IMR-90 (cell line): ENCODE measurements around the gene CHN1. TPM values are rescaled to one million over a fixed set of nuclear protein-coding genes. Genes with fewer than 3 reads are reported as not detected.

ENCODE experiments used
- ATAC-seq: fragments of 200-7000 bp; cut with Tn5 transposase; 2 replicates; pipeline ENCODE4 v1.9.1; 2020; ENCODE audit warnings: low read depth, mild to moderate bottlenecking, moderate library complexity
- BruUV-seq: library from RNA; stranded (reverse); fragments of 400-500 nt; replicated peaks from 2 replicates; lab custom pipeline; 2021; lab: Mats Ljungman, UMichigan
- CTCF ChIA-PET: fragments of 300-600 bp; formaldehyde crosslinking; extraction: SDS; loops from one replicate; lab custom pipeline; 2021; ENCODE audit warnings: antibody characterized with exemption; lab: Yijun Ruan, JAX
- POLR2A ChIA-PET: fragments of 300-600 bp; sonication (Branson Sonifier 250); formaldehyde crosslinking; loops from one replicate; lab custom pipeline; 2022; ENCODE audit warnings: antibody characterized with exemption; ENCODE audit not compliant: unreplicated experiment; lab: Charles Lee
- DNase-seq: peaks from one replicate; pipeline ENCODE4 v3.0.0; 2013
- H2AFZ ChIP-seq: replicated peaks from 2 replicates; pipeline ENCODE3; 2013; ENCODE audit warnings: low read length, mild to moderate bottlenecking; ENCODE audit not compliant: poor library complexity
- H2AK5ac ChIP-seq: 2 replicates; pipeline ENCODE4 v1.6.1; 2013; ENCODE audit warnings: low read depth, low read length, inconsistent platforms
- H2AK9ac ChIP-seq: replicated peaks from 2 replicates; pipeline ENCODE3; 2013; ENCODE audit warnings: mild to moderate bottlenecking, low read depth, low read length, moderate library complexity; ENCODE audit not compliant: poor library complexity
- H2BK120ac ChIP-seq: 2 replicates; pipeline ENCODE4 v1.6.1; 2013; ENCODE audit warnings: low read depth, low read length, inconsistent platforms
- H2BK15ac ChIP-seq: 3 replicates; pipeline ENCODE4 v1.6.1; 2013; ENCODE audit warnings: low read depth, low read length, inconsistent platforms
- H2BK20ac ChIP-seq: 2 replicates; pipeline ENCODE4 v1.6.1; 2013; ENCODE audit warnings: low read depth, mild to moderate bottlenecking, inconsistent platforms, low read length, moderate library complexity
- H2BK5ac ChIP-seq: 2 replicates; pipeline ENCODE4 v1.6.1; 2013; ENCODE audit warnings: mild to moderate bottlenecking, low read depth, low read length, inconsistent platforms; ENCODE audit not compliant: poor library complexity, severe bottlenecking
- H3K14ac ChIP-seq: replicated peaks from 2 replicates; pipeline ENCODE4 v1.6.1; 2013; ENCODE audit warnings: low read depth, low read length, inconsistent platforms
- H3K18ac ChIP-seq: 2 replicates; pipeline ENCODE4 v1.6.1; 2013; ENCODE audit warnings: low read depth, low read length, control low read depth
- H3K23ac ChIP-seq: 2 replicates; pipeline ENCODE4 v1.6.1; 2013; ENCODE audit warnings: low read depth, low read length, inconsistent platforms
- H3K27ac ChIP-seq: 2 replicates; pipeline ENCODE4 v1.5.1; 2013; ENCODE audit warnings: mild to moderate bottlenecking, control low read depth, low read length; ENCODE audit not compliant: insufficient read depth
- H3K27me3 ChIP-seq: 2 replicates; pipeline ENCODE4 v1.6.1; 2013; ENCODE audit warnings: low read length; ENCODE audit not compliant: control insufficient read depth, insufficient read depth
- H3K36me3 ChIP-seq: 2 replicates; pipeline ENCODE4 v1.6.1; 2013; ENCODE audit warnings: low read length, mixed read lengths; ENCODE audit not compliant: control insufficient read depth, insufficient read depth
- H3K4ac ChIP-seq: 2 replicates; pipeline ENCODE4 v1.6.1; 2013; ENCODE audit warnings: low read depth, low read length, inconsistent platforms
- H3K4me1 ChIP-seq: 2 replicates; pipeline ENCODE4 v1.6.1; 2013; ENCODE audit warnings: low read length, mixed read lengths; ENCODE audit not compliant: control insufficient read depth, insufficient read depth
- H3K4me2 ChIP-seq: 2 replicates; pipeline ENCODE4 v1.6.1; 2013; ENCODE audit warnings: low read depth, mild to moderate bottlenecking, control low read depth, low read length, moderate library complexity
- H3K4me3 ChIP-seq: 2 replicates; pipeline ENCODE4 v1.5.1; 2013; ENCODE audit warnings: low read depth, mild to moderate bottlenecking, control low read depth, low read length, moderate library complexity; ENCODE audit not compliant: insufficient read depth
- H3K56ac ChIP-seq: 2 replicates; pipeline ENCODE4 v1.6.1; 2013; ENCODE audit warnings: low read length, inconsistent platforms; ENCODE audit not compliant: insufficient read depth; ENCODE audit errors: extremely low read depth
- H3K79me1 ChIP-seq, 2 experiments: 2 replicates each; pipeline ENCODE4 v1.6.1; 2013; ENCODE audit warnings: low read length in 2 of 2, inconsistent platforms in 1 of 2, low read depth in 1 of 2
- H3K9ac ChIP-seq: 2 replicates; pipeline ENCODE4 v1.6.1; 2013; ENCODE audit warnings: low read depth, low read length, control low read depth
- H3K9me1 ChIP-seq: 2 replicates; pipeline ENCODE4 v1.6.1; 2013; ENCODE audit warnings: low read length, inconsistent platforms; ENCODE audit not compliant: insufficient read depth
- H3K9me3 ChIP-seq: 2 replicates; pipeline ENCODE4 v1.6.1; 2013; ENCODE audit warnings: low read length; ENCODE audit not compliant: control insufficient read depth, insufficient read depth
- H4K20me1 ChIP-seq: 2 replicates; pipeline ENCODE4 v1.6.1; 2013; ENCODE audit warnings: low read length, inconsistent platforms; ENCODE audit not compliant: insufficient read depth
- H4K5ac ChIP-seq: 2 replicates; pipeline ENCODE4 v1.6.1; 2013; ENCODE audit warnings: mild to moderate bottlenecking, low read depth, low read length, control low read depth
- H4K8ac ChIP-seq, 2 experiments: 2 replicates each; pipeline ENCODE4 v1.6.1; 2013; ENCODE audit warnings: low read depth in 2 of 2, low read length in 2 of 2, control low read depth in 1 of 2, inconsistent platforms in 1 of 2
- H4K91ac ChIP-seq: 2 replicates; pipeline ENCODE4 v1.6.1; 2013; ENCODE audit warnings: low read depth, low read length, inconsistent platforms; ENCODE audit not compliant: insufficient read depth
- CEBPB ChIP-seq: IDR thresholded peaks from 2 replicates; pipeline ENCODE4 v1.6.1; 2012; ENCODE audit warnings: low read depth, low read length, improper control_type of control experiment
- CHD1 ChIP-seq: IDR thresholded peaks from 2 replicates; pipeline ENCODE4 v1.6.1; 2012; ENCODE audit warnings: low read depth, low read length, improper control_type of control experiment
- CTCF ChIP-seq: conservative IDR thresholded peaks from 2 replicates; pipeline ENCODE4 v1.5.1; 2012; ENCODE audit warnings: mild to moderate bottlenecking, low read depth, low read length, improper control_type of control experiment
- FOS ChIP-seq: fragments of 150-350 bp; IDR thresholded peaks from 2 replicates; pipeline ENCODE4 v1.6.1; 2016; ENCODE audit warnings: low read depth, low read length
- MAFK ChIP-seq: IDR thresholded peaks from 2 replicates; pipeline ENCODE4 v1.6.1; 2012; ENCODE audit warnings: low read depth, low read length, improper control_type of control experiment
- MAZ ChIP-seq: IDR thresholded peaks from 2 replicates; pipeline ENCODE4 v1.6.1; 2012; ENCODE audit warnings: low read depth, mild to moderate bottlenecking, low read length, improper control_type of control experiment, moderate library complexity, borderline replicate concordance
- MXI1 ChIP-seq: IDR thresholded peaks from 2 replicates; pipeline ENCODE4 v1.6.1; 2012; ENCODE audit warnings: low read depth, mild to moderate bottlenecking, low read length, moderate library complexity, borderline replicate concordance
- RAD21 ChIP-seq: IDR thresholded peaks from 2 replicates; pipeline ENCODE4 v1.6.1; 2012; ENCODE audit warnings: low read length, improper control_type of control experiment
- RCOR1 ChIP-seq: IDR thresholded peaks from 2 replicates; pipeline ENCODE4 v1.6.1; 2012; ENCODE audit warnings: mild to moderate bottlenecking, low read length, improper control_type of control experiment; ENCODE audit not compliant: insufficient replicate concordance
- RFX5 ChIP-seq: IDR thresholded peaks from 2 replicates; pipeline ENCODE4 v1.8.0; 2012; ENCODE audit warnings: low read depth, mild to moderate bottlenecking, low read length, moderate library complexity
- SMC3 ChIP-seq: fragments of 150-350 bp; IDR thresholded peaks from 2 replicates; pipeline ENCODE4 v1.6.1; 2016; ENCODE audit warnings: low read depth, mild to moderate bottlenecking, antibody characterized with exemption, low read length, moderate library complexity
- WGBS, 2 experiments: methylation state at CpG; one replicate each; pipeline versions ENCODE4 v1.1.5 to v1.1.7; 2013; ENCODE audit warnings: missing lambda C conversion rate in 2 of 2; ENCODE audit not compliant: insufficient read length in 1 of 2; ENCODE audit errors: extremely low coverage in 2 of 2; 5-methylcytosine and 5-hydroxymethylcytosine counted together
- dilution Hi-C: fragments of 300-500 bp; cut with HindIII; formaldehyde crosslinking; loops from one replicate; pipeline ENCODE4 v1.14.3; 2018; ENCODE audit warnings: low sequenced_read_pairs; ENCODE audit not compliant: unreplicated experiment
- in situ Hi-C: fragments of 300-500 bp; cut with MboI; formaldehyde crosslinking; loops from 3 replicates; pipeline ENCODE4 v1.14.3; 2019; ENCODE audit warnings: low sequenced_read_pairs, inconsistent platforms, mixed read lengths
- intact Hi-C: fragments of 100-400 bp; cut with micrococcal nuclease; formaldehyde crosslinking; loops from 2 replicates; pipeline ENCODE4 v1.10.0; 2022
- polyA plus RNA-seq, 3 experiments: library from polyadenylated mRNA; depleted of rRNA; stranded (reverse); fragments of >200 nt; gene quantifications; 2 replicates each; pipeline ENCODE4 v1.2.3, GENCODE V29; 2012; ENCODE audit warnings: low replicate concordance in 1 of 3
- total RNA-seq: library from RNA; depleted of rRNA; stranded (reverse); fragments of >200 nt; gene quantifications from 2 replicates; pipeline ENCODE4 v1.2.3, GENCODE V29; 2012

Gene CHN1
- total and polyA plus RNA-seq, 2 of the 4 experiments (the other 2 are of a cell fraction), result 58.4 to 66.9 TPM

GRCh38 chr2:174826051-174826450 lies 179.1 kb downstream of the CHN1 start:
- Histone ChIP-seq H3K36me3 (peaks cover 5% of the 10 kb centered on the region), H4K20me1 (no peaks in the 10 kb centered on the region), H2BK20ac (no peak overlapping the region), H4K8ac (peak overlapping the region; percentile 21 to 56; a peak in 3 of 4 replicates), H3K56ac (peak overlapping the region; percentile 12; the same call in 1 of the 2 replicates), H3K4me2 (peak overlapping the region; percentile 18; the same call in 1 of the 2 replicates), H3K4ac (peak overlapping the region; percentile 5; the same call in 1 of the 2 replicates), H3K9ac (no peak overlapping the region; the same call in 1 of the 2 replicates), H2AK9ac (no peak overlapping the region), H3K27me3 (no peaks in the 10 kb centered on the region), H4K91ac (0 out of 2 replicates have a peak overlapping the region, but pooled peaks have one; percentile 6), H3K18ac (peak overlapping the region; percentile 2; the same call in 1 of the 2 replicates), H3K27ac (no peak overlapping the region; the same call in 1 of the 2 replicates), H2AFZ (no peak overlapping the region), H2BK120ac (no peak overlapping the region), H2BK5ac (peak overlapping the region; percentile 62), H3K9me3 (no peaks in the 10 kb centered on the region), H3K9me1 (peaks cover 17% of the 10 kb centered on the region; the same call in 1 of the 2 replicates), H2BK15ac (no peak overlapping the region), H4K5ac (peak overlapping the region; percentile 27; the same call in 1 of the 2 replicates), H3K79me1 (peaks cover 20 to 61% of the 10 kb centered on the region in 2 experiments), H2AK5ac (no peak overlapping the region), H3K23ac (peak overlapping the region; percentile 1; the same call in 1 of the 2 replicates), H3K4me1 (peaks cover 14% of the 10 kb centered on the region), H3K4me3 (no peak overlapping the region), H3K14ac (peak overlapping the region; percentile 8; the same call in 1 of the 2 replicates)
- no TSS peak for BruUV-seq
- intact Hi-C loops (loop anchor here (5.0 kb wide), 1 partner anchor 161 kb away; no protein-coding TSS in a partner anchor), in situ Hi-C loops (no loop called here), dilution Hi-C loops (no loop called here)
- ATAC-seq (peak; percentile 43), DNase-seq (no peak)
- ChIA-PET CTCF (interaction anchor here (1.7 kb wide), 1 partner anchor 77 kb away, joined by 4 read pairs; no protein-coding TSS in a partner anchor), POLR2A (no interaction called here)
- 40% methylated on average over 1 of the region's 2 CpGs; no CpG with 5 or more reads in 1 of the 2 experiments for WGBS, 2 experiments
- no peak for TF ChIP-seq CTCF
- no peak for TF ChIP-seq CHD1
- TF ChIP-seq FOS, result no peak
- no peak for TF ChIP-seq SMC3
- TF ChIP-seq RAD21, result no peak
- TF ChIP-seq RFX5, result no peak
- TF ChIP-seq MXI1, result no peak
- no peak for TF ChIP-seq MAFK
- TF ChIP-seq MAZ, result no peak
- no peak for TF ChIP-seq CEBPB
- TF ChIP-seq RCOR1, result no peak
